ENCODE data around the gene TUG1. TPM values are rescaled to one million over a fixed set of nuclear protein-coding genes. Genes with fewer than 3 reads are reported as not detected.
A peak's percentile ranks its signal among the peaks of the same experiment; 100 is the strongest.

Gene TUG1
- total RNA-seq = 64.4 TPM
- long read RNA-seq, full-length matches to known transcripts = 20 of 34 reads
- long read RNA-seq, partial matches to known transcripts = 0 of 34 reads
- long read RNA-seq, other reads (novel, unspliced or antisense) = 14 of 34 reads

DNA sequence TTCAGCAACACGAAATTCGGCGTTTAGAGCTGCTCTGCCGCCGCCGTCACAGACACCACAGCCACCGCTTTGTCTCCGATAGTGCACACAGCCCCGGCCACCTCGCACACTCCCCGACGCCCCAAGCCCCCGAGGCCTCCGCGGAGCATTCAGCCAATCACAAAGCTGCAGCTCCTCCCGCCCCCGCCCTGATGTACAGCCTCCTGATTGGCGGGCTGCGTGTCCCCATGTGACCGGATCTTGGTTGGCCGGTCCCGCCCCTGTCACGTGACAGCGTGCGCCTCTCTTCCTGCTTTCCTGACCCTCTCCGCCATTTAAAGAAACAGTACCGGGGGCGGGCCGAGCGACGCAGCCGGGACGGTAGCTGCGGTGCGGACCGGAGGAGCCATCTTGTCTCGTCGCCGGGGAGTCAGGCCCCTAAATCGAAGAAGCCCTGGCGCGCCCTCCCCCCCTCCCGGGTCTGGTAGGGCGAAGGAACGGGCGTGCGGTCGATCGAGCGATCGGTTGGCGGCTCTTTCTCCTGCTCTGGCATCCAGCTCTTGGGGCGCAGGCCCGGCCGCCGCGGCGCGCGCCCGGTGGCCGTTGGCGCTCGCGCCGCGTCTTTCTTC lies at the start of gene TUG1:
Gene TUG1, plus strand, starts transcription at position 342 of the 608 bp plus-strand sequence.
- intact Hi-C loops (cut with DNase I) = no loop called here
- Histone ChIP-seq H3K4me3 (peak within 1 kb of the TSS; percentile 85), H3K9me3 (peaks cover 29% of the 10 kb centered on the region), H3K27ac (peak within 1 kb of the TSS; percentile 97), H3K36me3 (peaks cover 26% of the 10 kb centered on the region), H3K4me1 (peaks cover 35% of the 10 kb centered on the region), H3K27me3 (ENCODE audit: low read depth) (no peaks in the 10 kb centered on the region)
- DNase-seq (peak; percentile 99), ATAC-seq (peak; percentile 99)
- TF ChIP-seq, protein P1, sequence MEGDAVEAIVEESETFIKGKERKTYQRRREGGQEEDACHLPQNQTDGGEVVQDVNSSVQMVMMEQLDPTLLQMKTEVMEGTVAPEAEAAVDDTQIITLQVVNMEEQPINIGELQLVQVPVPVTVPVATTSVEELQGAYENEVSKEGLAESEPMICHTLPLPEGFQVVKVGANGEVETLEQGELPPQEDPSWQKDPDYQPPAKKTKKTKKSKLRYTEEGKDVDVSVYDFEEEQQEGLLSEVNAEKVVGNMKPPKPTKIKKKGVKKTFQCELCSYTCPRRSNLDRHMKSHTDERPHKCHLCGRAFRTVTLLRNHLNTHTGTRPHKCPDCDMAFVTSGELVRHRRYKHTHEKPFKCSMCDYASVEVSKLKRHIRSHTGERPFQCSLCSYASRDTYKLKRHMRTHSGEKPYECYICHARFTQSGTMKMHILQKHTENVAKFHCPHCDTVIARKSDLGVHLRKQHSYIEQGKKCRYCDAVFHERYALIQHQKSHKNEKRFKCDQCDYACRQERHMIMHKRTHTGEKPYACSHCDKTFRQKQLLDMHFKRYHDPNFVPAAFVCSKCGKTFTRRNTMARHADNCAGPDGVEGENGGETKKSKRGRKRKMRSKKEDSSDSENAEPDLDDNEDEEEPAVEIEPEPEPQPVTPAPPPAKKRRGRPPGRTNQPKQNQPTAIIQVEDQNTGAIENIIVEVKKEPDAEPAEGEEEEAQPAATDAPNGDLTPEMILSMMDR (IDR thresholded peaks at IDR 0.05) = no peak

DNA sequence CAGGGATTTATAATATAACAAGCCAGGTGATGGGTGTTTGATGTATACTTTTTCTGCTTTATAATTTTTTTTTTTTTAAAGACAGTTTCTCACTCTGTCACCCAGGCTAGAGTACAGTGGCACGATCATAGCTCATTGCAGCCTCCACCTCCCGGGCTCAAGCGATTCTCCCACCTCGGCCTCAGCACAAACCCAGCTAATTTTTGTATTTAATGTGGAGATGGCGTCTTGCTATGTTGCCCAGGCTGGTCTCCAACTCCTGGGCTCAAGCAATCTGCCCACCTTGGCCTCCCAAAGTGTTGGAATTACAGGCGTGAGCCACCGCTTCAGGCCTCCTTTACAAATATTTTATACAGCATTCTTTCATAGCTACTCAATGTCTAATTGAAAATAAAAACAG lies 49.1 kb upstream of the TUG1 start:
- Histone ChIP-seq H3K27ac (no peak overlapping the region), H3K4me1 (peaks cover 19% of the 10 kb centered on the region), H3K9me3 (peaks cover 12% of the 10 kb centered on the region), H3K36me3 (no peaks in the 10 kb centered on the region), H3K4me3 (no peak overlapping the region), H3K27me3 (ENCODE audit: low read depth) (no peaks in the 10 kb centered on the region)
- DNase-seq (no peak), ATAC-seq (no peak)
- intact Hi-C loops (cut with DNase I) = loop anchor here (10.0 kb wide), 1 partner anchor 155 kb away; no protein-coding TSS in a partner anchor
- TF ChIP-seq, protein P1 (IDR thresholded peaks at IDR 0.05) = no peak

DNA sequence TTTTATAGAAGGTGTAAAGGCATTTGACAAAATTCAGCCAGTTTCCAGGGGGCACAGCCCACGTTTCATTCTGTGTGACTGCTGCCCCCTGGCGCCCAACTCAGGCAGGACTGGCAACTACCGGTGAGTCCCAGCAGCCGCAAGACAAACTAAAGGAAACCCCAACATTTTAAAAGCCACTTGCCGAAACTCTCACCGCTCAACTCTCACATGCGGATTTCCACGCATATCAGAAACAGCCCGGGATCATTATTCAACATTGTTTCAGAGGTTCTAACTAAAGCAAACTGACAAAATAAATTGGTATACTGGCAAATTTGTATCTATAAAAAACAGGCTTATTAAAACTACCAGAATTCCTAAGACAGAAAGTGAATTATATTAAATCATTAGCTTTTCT lies 48.7 kb upstream of the TUG1 start:
- intact Hi-C loops (cut with DNase I) = no loop called here
- ATAC-seq (peak; percentile 81), DNase-seq (peak; percentile 85)
- H3K4me3 ChIP-seq = peak overlapping the region; percentile 56
- TF ChIP-seq, protein P1 (IDR thresholded peaks at IDR 0.05) = peak; percentile 96
- H3K9me3 ChIP-seq = peaks cover 8% of the 10 kb centered on the region
- no peak overlapping the region for H3K27ac ChIP-seq
- peaks cover 3% of the 10 kb centered on the region for H3K36me3 ChIP-seq
- H3K4me1 ChIP-seq = peaks cover 19% of the 10 kb centered on the region
- no peaks in the 10 kb centered on the region for H3K27me3 ChIP-seq (ENCODE audit: low read depth)

DNA sequence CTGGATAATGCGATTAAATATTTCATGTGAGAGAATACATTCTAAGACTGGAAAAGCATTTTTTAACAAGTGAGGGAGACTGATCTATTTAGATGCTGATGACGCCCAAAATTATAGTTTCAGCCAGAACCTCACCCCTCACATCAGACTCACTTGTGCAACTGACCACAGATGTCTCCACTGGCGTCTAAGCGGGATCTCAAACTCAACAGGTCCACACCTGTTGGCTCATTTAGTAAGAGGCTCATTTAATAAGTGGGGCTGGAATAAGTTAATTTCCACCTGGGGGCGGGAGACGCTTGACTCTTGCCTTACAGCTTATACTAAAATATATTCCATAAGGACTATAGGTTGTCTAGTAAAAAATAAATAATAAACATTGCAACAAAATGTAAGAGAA lies 48.0 kb upstream of the TUG1 start:
- Histone ChIP-seq H3K4me3 (peak overlapping the region; percentile 56), H3K9me3 (peaks cover under 1% of the 10 kb centered on the region), H3K4me1 (peaks cover 19% of the 10 kb centered on the region), H3K36me3 (peaks cover 10% of the 10 kb centered on the region), H3K27ac (peak overlapping the region; percentile 65), H3K27me3 (ENCODE audit: low read depth) (no peaks in the 10 kb centered on the region)
- DNase-seq = no peak
- intact Hi-C loops (cut with DNase I) = no loop called here
- TF ChIP-seq, protein P1 (IDR thresholded peaks at IDR 0.05) = no peak
- peak in 1 of 2 donors; percentile 25 for ATAC-seq

DNA sequence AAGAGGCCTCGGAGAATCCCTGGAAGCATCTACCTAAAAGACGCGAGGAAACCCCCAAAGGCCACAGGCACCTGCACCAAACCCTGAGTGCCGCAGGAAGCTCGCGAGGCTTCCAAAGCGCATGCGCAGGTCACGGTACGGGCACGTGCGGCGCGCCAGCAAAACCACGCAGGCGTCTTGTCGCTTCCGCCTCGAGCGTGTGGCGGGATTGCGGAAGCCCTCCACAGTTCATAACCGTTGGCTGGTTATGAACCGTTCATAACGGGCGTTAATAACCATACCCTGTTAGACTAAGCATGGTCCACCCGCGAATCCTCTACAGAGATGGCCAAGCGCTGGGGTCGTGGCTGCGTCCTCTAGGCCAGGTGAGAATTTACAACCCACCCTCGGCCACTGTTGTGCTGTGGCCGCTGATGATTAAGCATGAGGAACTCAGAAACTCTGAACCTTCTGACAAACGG lies 46.9 kb upstream of the TUG1 start:
- H3K27me3 ChIP-seq (ENCODE audit: low read depth) = no peaks in the 10 kb centered on the region
- TF ChIP-seq, protein P1 (IDR thresholded peaks at IDR 0.05) = no peak
- peak; percentile 80 for DNase-seq
- H3K36me3 ChIP-seq = peaks cover 21% of the 10 kb centered on the region
- H3K27ac ChIP-seq = peak overlapping the region; percentile 65
- no peaks in the 10 kb centered on the region for H3K9me3 ChIP-seq
- peaks cover 19% of the 10 kb centered on the region for H3K4me1 ChIP-seq
- peak; percentile 80 to 83 for ATAC-seq
- peak overlapping the region; percentile 56 for H3K4me3 ChIP-seq
- intact Hi-C loops (cut with DNase I) = no loop called here

All from lower lobe of right lung (tissue), 2 donors.